GM12872 (cell line): Measurements from ENCODE around the gene ANKRD12.

ENCODE experiments used
- TF ChIP-seq, protein P1 (sequence below): IDR thresholded peaks from 3 replicates; pipeline ENCODE4 v1.5.1; 2011; ENCODE audit warnings: low read depth, mild to moderate bottlenecking, low read length, moderate library complexity; ENCODE audit not compliant: insufficient read depth

Gene ANKRD12

DNA sequence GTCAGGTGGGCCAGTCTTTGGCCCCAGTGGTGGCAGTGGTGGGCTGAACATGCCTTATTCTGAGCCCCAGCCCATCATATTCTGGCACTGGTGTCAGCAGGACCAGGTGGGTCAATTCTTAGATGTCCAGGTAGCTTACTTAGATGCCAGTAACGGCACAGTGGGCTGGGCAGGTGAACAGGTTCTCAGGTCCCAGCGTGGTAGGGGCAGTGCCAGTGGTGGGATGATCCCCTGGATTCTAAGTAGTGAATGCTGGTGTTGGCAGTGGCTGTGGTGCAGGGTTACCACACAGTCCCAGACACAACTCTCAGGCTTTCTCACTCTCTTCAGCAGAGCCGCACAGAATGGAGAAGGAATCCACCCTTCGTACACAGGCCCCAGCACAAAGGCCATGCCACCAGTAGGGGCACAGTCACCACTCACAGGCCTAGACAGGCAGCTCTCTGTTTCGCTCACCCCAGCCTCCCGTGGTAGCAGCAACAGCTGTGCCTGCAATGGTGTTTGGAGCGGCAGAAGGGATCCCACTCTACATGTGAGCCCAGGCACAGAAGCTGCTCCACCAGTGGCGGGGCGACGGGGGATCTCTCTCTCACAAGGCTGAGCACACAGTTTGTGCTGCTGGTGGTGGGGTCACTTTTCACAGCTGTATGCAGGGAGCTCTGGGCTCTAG lies 97.3 kb downstream of the ANKRD12 start:
- TF ChIP-seq, protein P1, sequence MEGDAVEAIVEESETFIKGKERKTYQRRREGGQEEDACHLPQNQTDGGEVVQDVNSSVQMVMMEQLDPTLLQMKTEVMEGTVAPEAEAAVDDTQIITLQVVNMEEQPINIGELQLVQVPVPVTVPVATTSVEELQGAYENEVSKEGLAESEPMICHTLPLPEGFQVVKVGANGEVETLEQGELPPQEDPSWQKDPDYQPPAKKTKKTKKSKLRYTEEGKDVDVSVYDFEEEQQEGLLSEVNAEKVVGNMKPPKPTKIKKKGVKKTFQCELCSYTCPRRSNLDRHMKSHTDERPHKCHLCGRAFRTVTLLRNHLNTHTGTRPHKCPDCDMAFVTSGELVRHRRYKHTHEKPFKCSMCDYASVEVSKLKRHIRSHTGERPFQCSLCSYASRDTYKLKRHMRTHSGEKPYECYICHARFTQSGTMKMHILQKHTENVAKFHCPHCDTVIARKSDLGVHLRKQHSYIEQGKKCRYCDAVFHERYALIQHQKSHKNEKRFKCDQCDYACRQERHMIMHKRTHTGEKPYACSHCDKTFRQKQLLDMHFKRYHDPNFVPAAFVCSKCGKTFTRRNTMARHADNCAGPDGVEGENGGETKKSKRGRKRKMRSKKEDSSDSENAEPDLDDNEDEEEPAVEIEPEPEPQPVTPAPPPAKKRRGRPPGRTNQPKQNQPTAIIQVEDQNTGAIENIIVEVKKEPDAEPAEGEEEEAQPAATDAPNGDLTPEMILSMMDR = no peak

DNA sequence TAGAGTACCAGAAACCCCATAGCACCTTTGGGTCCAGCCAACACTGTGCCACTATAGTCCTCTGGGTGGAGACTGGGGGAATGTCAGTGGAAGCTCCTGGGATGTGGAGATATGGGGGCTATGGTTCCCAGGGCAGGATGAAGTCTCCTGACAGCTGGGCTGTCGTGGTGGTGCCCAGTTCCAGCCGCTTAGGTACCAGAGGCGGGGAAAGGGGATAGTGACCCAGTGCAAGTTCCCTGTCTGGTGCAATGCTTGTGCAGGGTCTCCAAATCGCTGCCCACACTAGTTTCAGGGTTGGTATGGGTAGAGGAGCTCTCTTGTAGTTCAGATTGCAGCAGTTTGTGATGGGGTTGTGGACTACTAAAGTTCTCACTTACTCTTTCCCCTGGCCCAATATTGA lies 97.9 kb downstream of the ANKRD12 start:
- TF ChIP-seq, protein P1 = no peak

DNA sequence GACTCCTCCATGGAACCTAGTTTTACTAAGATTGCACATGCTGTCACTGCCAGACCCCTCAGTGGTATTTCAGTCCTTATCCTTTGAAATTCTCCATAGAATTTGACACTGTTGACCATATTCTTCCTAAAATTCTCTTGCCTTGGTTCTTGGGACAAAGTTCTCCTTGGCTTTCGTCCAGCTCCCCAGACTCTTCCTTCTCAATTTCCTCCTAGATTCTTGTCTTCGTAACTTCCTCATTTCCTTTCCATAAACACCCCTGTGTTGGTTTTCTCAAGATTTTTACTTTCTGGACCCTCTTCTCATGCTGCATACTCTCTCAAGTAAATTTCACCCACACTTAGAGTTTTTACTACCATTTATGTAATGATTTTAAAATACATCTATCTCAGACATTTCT lies 101.4 kb downstream of the ANKRD12 start:
- TF ChIP-seq, protein P1 = no peak

DNA sequence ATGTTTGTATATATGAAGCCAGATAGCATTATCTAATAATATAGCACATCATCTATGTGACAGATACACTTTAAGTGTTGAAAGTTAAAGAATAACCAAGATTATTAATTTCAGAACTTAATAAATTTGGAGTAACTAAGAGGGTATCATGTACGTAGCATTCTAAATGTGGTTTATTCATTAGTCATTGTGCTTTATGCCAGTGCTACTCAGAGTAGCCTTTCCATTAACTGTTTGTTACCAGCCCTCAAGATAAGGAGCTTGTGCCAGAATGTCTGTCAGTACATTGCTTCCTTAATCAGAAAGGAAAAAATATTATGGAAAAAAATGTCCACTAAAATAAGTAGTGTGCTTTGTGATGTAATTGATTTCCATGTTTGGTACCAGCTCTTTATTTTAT lies 103.1 kb downstream of the ANKRD12 start:
- TF ChIP-seq, protein P1 = no peak

DNA sequence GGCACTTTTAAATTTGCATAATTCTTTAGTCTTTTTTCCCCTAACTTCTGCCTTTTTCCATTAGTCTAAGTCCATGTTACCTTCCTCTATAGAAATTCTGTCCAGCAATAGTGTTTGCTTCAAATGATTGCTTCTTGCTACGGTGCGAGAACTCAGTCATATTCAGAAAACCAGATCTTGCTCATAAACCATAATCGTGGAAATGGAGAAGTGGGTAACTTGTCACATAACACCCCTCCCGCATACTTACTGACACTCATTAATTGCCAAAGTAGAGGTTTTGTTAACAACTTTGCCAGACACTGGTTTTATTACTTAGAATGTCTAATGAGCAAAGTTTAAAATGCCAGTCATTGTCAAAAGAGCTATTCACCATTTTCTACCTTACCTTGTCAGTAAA lies 103.7 kb downstream of the ANKRD12 start:
- TF ChIP-seq, protein P1 = no peak

DNA sequence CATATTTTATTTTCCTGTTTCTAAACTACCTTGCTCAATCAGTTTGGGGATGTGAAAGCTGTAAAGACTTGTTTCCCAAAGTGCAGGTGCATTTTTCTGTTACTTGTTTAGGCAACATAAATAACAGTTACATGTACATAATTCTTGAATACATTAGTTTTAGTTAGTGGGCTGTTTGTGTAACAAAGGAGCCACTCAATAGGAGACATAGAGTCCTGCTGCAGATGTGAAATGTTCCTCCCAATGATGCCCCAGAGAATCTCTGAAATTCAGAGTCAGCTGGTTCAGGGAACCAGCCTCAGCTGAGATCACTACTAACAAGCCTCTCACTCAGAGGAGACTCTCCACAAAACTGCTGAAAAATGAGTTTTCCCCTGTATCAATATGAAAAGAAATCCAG lies 106.4 kb downstream of the ANKRD12 start:
- TF ChIP-seq, protein P1 = no peak

DNA sequence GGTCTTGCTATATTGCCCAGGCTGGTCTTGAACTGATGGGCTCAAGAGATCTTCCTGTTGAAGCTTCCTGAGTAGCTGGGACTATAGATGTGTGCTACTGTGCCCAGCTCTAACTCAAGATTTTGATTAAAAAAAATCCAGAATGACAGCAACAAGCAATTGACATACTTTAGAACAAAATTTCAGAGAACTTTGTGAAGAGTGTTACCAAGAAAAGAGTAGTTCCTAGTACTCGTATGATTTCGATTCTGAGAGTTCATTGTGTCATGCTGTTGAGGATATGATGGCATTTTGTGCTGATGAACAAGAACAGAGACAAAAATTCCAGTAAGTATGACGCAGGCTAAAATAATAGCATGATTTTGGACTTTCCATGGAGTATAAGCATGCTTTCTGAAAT lies 107.8 kb downstream of the ANKRD12 start:
- TF ChIP-seq, protein P1 = no peak
